Fibroblast of lung (primary cell): ENCODE measurements around the gene CTBP1. TPM values are rescaled to one million over a fixed set of nuclear protein-coding genes. Genes with fewer than 3 reads are reported as not detected.
A peak's percentile ranks its signal among the peaks of the same experiment; 100 is the strongest.

Experiments
- DNase-seq, 2 donors: peaks; one replicate each; pipeline versions ENCODE4 v3.0.0 to v3.0.0-alpha.2; 2010; ENCODE audit warnings: low read depth in 2 of 2
- H2AFZ ChIP-seq: 2 replicates; pipeline ENCODE4 v1.5.1; 2012; ENCODE audit warnings: low read length, control low read depth, inconsistent platforms
- H3K27ac ChIP-seq: 2 replicates; pipeline ENCODE4 v1.5.1; 2011; ENCODE audit warnings: low read length, control low read depth; ENCODE audit not compliant: insufficient read depth
- H3K27me3 ChIP-seq: 2 replicates; pipeline ENCODE4 v1.5.1; 2011; ENCODE audit warnings: mild to moderate bottlenecking, low read length; ENCODE audit not compliant: control insufficient read depth, insufficient read depth
- H3K36me3 ChIP-seq: 2 replicates; pipeline ENCODE4 v1.5.1; 2011; ENCODE audit warnings: low read length; ENCODE audit not compliant: control insufficient read depth, insufficient read depth
- H3K4me1 ChIP-seq: 2 replicates; pipeline ENCODE4 v1.5.1; 2011; ENCODE audit warnings: low read length; ENCODE audit not compliant: control insufficient read depth, insufficient read depth; ENCODE audit errors: extremely low read depth
- H3K4me2 ChIP-seq: 2 replicates; pipeline ENCODE4 v1.5.1; 2011; ENCODE audit warnings: low read length, control low read depth; ENCODE audit not compliant: insufficient read depth; ENCODE audit errors: extremely low read depth
- H3K4me3 ChIP-seq, 4 experiments: fragments of 200-600 bp in 1 of 4; sonication (generic) in 1 of 4; replicated peaks in 1 of 4; 2 replicates each; pipeline ENCODE4 v1.5.1; 2011 to 2016; ENCODE audit warnings: low read length in 4 of 4, low read depth in 3 of 4, mild to moderate bottlenecking in 3 of 4, control low read depth in 2 of 4, inconsistent platforms in 1 of 4, mixed read lengths in 1 of 4; ENCODE audit not compliant: insufficient read depth in 1 of 4; ENCODE audit errors: control extremely low read depth in 1 of 4
- H3K79me2 ChIP-seq: 2 replicates; pipeline ENCODE4 v1.5.1; 2012; ENCODE audit warnings: mild to moderate bottlenecking, low read length, inconsistent platforms; ENCODE audit not compliant: control insufficient read depth, insufficient read depth
- H3K9ac ChIP-seq: 2 replicates; pipeline ENCODE4 v1.5.1; 2011; ENCODE audit warnings: mild to moderate bottlenecking, low read length, control low read depth; ENCODE audit not compliant: insufficient read depth
- H3K9me3 ChIP-seq: 2 replicates; pipeline ENCODE4 v1.5.1; 2012; ENCODE audit warnings: low read depth, low read length; ENCODE audit not compliant: control insufficient read depth, insufficient read depth
- H4K20me1 ChIP-seq: 2 replicates; pipeline ENCODE4 v1.5.1; 2011; ENCODE audit warnings: low read length; ENCODE audit not compliant: control insufficient read depth, insufficient read depth; ENCODE audit errors: extremely low read depth
- CTCF ChIP-seq, 2 donors: IDR thresholded peaks in 1 of 2; conservative IDR thresholded peaks in 1 of 2; 1 replicate in 1 of 2; 2 replicates in 1 of 2; pipeline ENCODE4 v1.5.1; 2011 to 2012; ENCODE audit warnings: low read length in 2 of 2, control low read depth in 1 of 2, inconsistent platforms in 1 of 2, low read depth in 1 of 2, mild to moderate bottlenecking in 1 of 2
- EZH2 ChIP-seq: IDR thresholded peaks from 2 replicates; pipeline ENCODE4 v1.5.1; 2012; ENCODE audit warnings: low read length, control low read depth, mild to moderate bottlenecking; ENCODE audit errors: missing control alignments
- polyA plus RNA-seq, 2 donors: library from polyadenylated mRNA; depleted of rRNA in 1 of 2; stranded (reverse) in 1 of 2; unstranded in 1 of 2; fragments of >200 nt; gene quantifications; 2 replicates each; pipeline ENCODE4 v1.2.1, GENCODE V29; 2011 to 2012; ENCODE audit warnings: missing spikeins in 1 of 2
- total RNA-seq: library from RNA; depleted of rRNA; stranded (reverse); fragments of >200 nt; gene quantifications from 2 replicates; pipeline ENCODE4 v1.2.1, GENCODE V29; 2014

Gene CTBP1
- total and polyA plus RNA-seq, 2 donors (not counting 1 experiment from before 2014, with no cell fraction given), result 78.2 to 249 TPM

- no peaks in the 10 kb centered on the region for H3K9me3 ChIP-seq
- peak in 1 of 2 donors; percentile 90 for DNase-seq
- peaks cover 26% of the 10 kb centered on the region for H3K79me2 ChIP-seq
- no peak overlapping the region for H3K9ac ChIP-seq
- H3K4me1 ChIP-seq, result peaks cover 15% of the 10 kb centered on the region
- peaks cover 25% of the 10 kb centered on the region for H3K36me3 ChIP-seq
- peak overlapping the region in 1 of 4 experiments; percentile 42 for H3K4me3 ChIP-seq
- H3K4me2 ChIP-seq, result peak overlapping the region; percentile 3
- no peak overlapping the region for H2AFZ ChIP-seq
- no peaks in the 10 kb centered on the region for H4K20me1 ChIP-seq
- no peak for TF ChIP-seq EZH2
- peak overlapping the region; percentile 50 for H3K27ac ChIP-seq
- no peaks in the 10 kb centered on the region for H3K27me3 ChIP-seq
These were observed 75.8 kb downstream of the CTBP1 start for GRCh38 chr4:1172971-1173757.

GRCh38 chr4:1172228-1172851 lies 76.6 kb downstream of the CTBP1 start, which contains the start of gene SPON2:
TSS of gene SPON2 (minus strand) at chr4:1172583.
- Histone ChIP-seq H3K4me1 (peaks cover 18% of the 10 kb centered on the region), H3K4me2 (peak within 1 kb of the TSS; percentile 66), H3K36me3 (peaks cover 29% of the 10 kb centered on the region), H3K79me2 (peaks cover 26% of the 10 kb centered on the region), H3K9me3 (no peaks in the 10 kb centered on the region), H3K27me3 (no peaks in the 10 kb centered on the region), H3K4me3 (peak within 1 kb of the TSS; percentile 66 to 82 (median 69)), H3K27ac (peak within 1 kb of the TSS; percentile 60), H2AFZ (no peak within 1 kb of the TSS), H3K9ac (peak within 1 kb of the TSS; percentile 71), H4K20me1 (no peaks in the 10 kb centered on the region)
- TF ChIP-seq CTCF (conservative IDR thresholded peaks at IDR 0.05 in 1 of 2, IDR thresholded peaks at IDR 0.05 in 1 of 2; ENCODE audit: low read depth in 1 of 2, low read length in 2 of 2), result no peak
- TF ChIP-seq EZH2, result no peak
- peak; percentile 40 to 81 for DNase-seq

- Histone ChIP-seq H3K9me3 (no peaks in the 10 kb centered on the region), H3K4me1 (peaks cover 19% of the 10 kb centered on the region), H3K36me3 (peaks cover 33% of the 10 kb centered on the region), H3K79me2 (peaks cover 26% of the 10 kb centered on the region), H3K27ac (peak overlapping the region; percentile 60), H3K4me3 (peak overlapping the region; percentile 66 to 82 (median 69)), H4K20me1 (no peaks in the 10 kb centered on the region), H2AFZ (no peak overlapping the region), H3K9ac (peak overlapping the region; percentile 71), H3K27me3 (no peaks in the 10 kb centered on the region), H3K4me2 (peak overlapping the region; percentile 66)
- TF ChIP-seq EZH2 (no peak), CTCF (conservative IDR thresholded peaks at IDR 0.05 in 1 of 2, IDR thresholded peaks at IDR 0.05 in 1 of 2; ENCODE audit: low read depth in 1 of 2, low read length in 2 of 2) (no peak)
- no peak for DNase-seq
These were observed 77.4 kb downstream of the CTBP1 start for GRCh38 chr4:1171311-1172227.
